ENCODE results near the gene TBX18. TPM values are rescaled to one million over a fixed set of nuclear protein-coding genes. Genes with fewer than 3 reads are reported as not detected.
A peak's percentile ranks its signal among the peaks of the same experiment; 100 is the strongest.

Gene TBX18
- total RNA-seq, 1 donor, result 3.0 TPM

- peak; percentile 34 for DNase-seq (ENCODE audit: low read depth)
- H3K4me3 ChIP-seq (ENCODE audit: low read depth, low read length), result no peak overlapping the region
- TF ChIP-seq, protein P1, sequence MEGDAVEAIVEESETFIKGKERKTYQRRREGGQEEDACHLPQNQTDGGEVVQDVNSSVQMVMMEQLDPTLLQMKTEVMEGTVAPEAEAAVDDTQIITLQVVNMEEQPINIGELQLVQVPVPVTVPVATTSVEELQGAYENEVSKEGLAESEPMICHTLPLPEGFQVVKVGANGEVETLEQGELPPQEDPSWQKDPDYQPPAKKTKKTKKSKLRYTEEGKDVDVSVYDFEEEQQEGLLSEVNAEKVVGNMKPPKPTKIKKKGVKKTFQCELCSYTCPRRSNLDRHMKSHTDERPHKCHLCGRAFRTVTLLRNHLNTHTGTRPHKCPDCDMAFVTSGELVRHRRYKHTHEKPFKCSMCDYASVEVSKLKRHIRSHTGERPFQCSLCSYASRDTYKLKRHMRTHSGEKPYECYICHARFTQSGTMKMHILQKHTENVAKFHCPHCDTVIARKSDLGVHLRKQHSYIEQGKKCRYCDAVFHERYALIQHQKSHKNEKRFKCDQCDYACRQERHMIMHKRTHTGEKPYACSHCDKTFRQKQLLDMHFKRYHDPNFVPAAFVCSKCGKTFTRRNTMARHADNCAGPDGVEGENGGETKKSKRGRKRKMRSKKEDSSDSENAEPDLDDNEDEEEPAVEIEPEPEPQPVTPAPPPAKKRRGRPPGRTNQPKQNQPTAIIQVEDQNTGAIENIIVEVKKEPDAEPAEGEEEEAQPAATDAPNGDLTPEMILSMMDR (IDR thresholded peaks at IDR 0.05; ENCODE audit: insufficient read depth, low read depth, low read length), result no peak
These were observed 120.6 kb downstream of the TBX18 start for GRCh38 chr6:84643778-84644177.

DNA sequence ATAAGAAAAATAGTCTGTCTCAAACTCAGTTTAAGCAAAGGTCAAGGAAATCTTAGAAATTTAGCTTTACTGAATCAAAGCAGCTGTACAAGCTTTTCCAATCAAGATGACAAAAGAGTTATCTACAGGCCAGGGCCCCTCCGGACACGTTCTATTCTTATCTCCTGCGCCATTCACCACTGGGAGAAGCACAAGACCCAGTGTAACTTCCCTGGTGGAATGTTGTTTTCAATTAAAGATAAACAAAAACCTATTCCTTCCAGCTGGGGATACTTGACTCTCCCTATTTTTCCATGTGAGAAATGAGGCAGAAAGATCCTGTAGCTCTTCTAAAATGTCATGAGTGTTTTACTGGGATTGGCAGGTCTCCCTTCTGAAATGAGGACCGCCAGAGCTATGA, 123.3 kb downstream of the TBX18 start:
- DNase-seq (ENCODE audit: low read depth), result peak; percentile 73
- no peak overlapping the region for H3K4me3 ChIP-seq (ENCODE audit: low read depth, low read length)
- TF ChIP-seq, protein P1 (IDR thresholded peaks at IDR 0.05; ENCODE audit: insufficient read depth, low read depth, low read length), result no peak

GRCh38 chr6:84639396-84639795, 125.0 kb downstream of the TBX18 start:
- TF ChIP-seq, protein P1 (IDR thresholded peaks at IDR 0.05; ENCODE audit: insufficient read depth, low read depth, low read length), result no peak
- DNase-seq (ENCODE audit: low read depth), result no peak
- H3K4me3 ChIP-seq (ENCODE audit: low read depth, low read length), result no peak overlapping the region

DNA sequence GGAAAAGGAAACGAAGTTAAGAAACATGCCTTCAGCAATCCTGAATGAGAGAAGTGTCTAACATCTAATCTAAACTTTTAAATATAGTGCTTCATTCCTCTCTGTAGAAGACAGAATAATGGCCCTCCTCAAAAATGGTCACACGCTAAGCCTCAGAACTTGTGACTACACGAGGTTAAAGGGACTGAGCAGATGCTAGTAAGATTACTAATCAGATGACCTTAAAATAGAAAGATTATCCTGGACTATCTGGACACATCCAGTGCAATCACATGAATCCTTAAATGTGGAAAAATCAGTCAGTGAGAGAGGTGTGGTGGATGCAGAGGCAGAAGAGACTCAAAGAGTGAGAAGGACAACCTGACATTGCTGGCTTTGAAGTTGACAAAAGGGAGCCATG, 126.1 kb downstream of the TBX18 start:
- TF ChIP-seq, protein P1 (IDR thresholded peaks at IDR 0.05; ENCODE audit: insufficient read depth, low read depth, low read length), result no peak
- H3K4me3 ChIP-seq (ENCODE audit: low read depth, low read length), result no peak overlapping the region
- no peak for DNase-seq (ENCODE audit: low read depth)

Small RNA genes within 50 kb of the gene (small RNA-seq; reads per million reads assigned to genes)
- gene AL590143.1, result not detected
